DMS 273 treated with DMSO at 0.1 percent for 48 hours (cell line): ENCODE measurements around the gene DLG1.
"Not testable (repeated sequence)": the region's sequence is repeated elsewhere in the genome, so short reads cannot be mapped to it uniquely, and the experiment has no call there.

Experiments used
- DNase-seq: peaks from one replicate; lab custom pipeline; 2025; lab: John Stamatoyannopoulos, UW

Gene DLG1

GRCh38 chr3:197093871-197094270 lies 204.5 kb downstream of the DLG1 start:
- peak; percentile 35 for DNase-seq

GRCh38 chr3:197088370-197088769 lies 210.0 kb downstream of the DLG1 start:
- DNase-seq: no peak

- DNase-seq: no peak
These were observed 213.3 kb downstream of the DLG1 start for GRCh38 chr3:197085137-197085536.

- DNase-seq: no peak
These were observed 214.9 kb downstream of the DLG1 start for GRCh38 chr3:197083486-197083885.

DNA sequence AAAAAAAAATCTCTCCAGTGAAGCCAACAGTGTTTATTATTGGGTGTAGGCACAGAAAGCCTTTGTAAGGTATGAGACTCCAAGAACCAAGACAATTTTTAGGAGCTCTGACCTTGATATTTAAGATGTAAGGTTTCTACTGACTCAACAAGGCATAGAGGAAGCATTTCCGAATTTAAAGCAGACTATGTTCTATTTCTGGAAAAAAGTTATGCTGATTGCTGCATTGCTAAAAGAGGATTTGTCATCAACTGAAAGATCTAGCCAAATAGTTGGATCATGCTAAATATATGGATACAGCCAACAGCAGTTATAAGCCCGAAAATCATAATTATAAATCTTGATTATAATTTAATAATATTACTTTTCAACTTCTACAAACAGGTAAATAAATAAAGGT lies 215.5 kb downstream of the DLG1 start:
- DNase-seq: no peak

DNA sequence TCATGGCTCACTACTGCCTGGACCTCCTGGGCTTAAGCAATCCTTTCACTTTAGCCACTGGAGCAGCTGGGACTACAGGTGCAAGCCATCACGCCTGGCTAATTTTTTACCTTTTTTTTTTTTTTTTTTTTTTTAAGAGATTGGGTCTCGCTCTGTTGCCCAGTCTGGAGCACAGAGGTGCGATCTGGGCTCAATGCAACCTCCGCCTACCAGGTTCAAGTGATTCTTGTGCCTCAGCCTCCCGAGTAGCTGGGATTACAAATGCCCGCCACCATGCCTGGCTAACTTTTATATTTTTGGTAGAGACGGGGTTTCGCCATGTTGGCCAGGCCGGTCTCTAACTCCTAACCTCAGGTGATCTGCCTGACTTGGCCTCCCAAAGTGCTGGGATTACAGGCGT lies 218.1 kb downstream of the DLG1 start:
- no peak for DNase-seq

GRCh38 chr3:197076415-197076814 lies 222.0 kb downstream of the DLG1 start:
- DNase-seq: no peak

- no peak for DNase-seq
These were observed 230.3 kb downstream of the DLG1 start for GRCh38 chr3:197068077-197068476.

DNA sequence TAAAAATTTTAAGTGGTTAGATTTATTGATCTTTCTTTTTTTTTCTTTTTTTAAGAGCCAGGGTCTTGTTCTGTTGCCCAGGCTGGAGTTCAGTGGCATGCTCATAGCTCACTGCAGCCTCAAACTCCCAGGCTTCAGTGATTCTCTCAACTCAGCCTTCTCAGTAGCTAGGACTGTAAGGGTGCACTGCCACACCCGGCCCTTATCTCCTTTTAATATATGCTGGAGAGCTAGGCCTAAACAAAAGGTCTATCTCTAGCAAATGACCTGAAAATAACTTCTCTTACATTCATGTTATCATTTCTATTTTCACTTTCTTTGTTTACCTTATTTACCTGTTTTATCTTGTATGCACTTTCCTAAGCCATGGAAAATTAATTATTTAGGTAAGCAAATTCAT lies 233.6 kb downstream of the DLG1 start:
- no peak for DNase-seq

DNA sequence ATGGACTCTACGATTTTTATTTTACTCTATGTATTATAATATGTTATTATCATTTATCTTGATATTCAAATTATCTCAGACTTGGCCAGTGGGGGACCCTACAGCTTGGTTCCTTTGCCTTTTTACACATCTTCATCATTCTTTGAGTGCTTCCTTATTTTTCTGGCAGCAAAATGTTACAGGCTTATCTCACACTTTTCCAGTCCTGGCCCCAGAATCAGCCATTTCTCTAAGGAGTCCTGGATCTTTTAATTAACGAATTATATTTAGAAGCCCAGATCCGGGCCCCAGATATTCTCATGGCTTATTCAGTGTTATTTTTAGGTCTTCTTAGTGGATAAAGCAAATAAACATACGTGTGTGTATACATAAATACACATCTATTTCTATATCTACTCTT lies 236.0 kb downstream of the DLG1 start:
- DNase-seq: no peak

- not testable (repeated sequence) for DNase-seq
These were observed 246.8 kb downstream of the DLG1 start for GRCh38 chr3:197051637-197052036.

DNA sequence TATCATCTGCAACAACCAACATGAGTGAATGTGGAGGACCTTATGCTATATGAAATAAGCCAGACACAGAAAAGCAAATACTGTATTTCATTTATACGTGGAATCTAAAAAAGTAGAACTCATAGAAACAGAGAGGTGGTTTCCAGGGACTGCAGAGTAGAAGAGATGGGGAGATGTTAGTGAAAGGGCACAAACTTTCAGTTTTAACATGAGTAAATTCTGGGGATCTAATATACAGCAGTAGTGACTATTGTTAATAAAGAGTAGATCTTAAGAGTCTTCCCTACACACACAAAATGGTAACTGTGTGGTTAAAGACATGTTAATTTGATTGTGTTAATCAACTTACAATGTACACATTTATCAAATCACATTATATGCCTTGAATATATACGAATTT lies 247.9 kb downstream of the DLG1 start:
- DNase-seq: no peak

DNA sequence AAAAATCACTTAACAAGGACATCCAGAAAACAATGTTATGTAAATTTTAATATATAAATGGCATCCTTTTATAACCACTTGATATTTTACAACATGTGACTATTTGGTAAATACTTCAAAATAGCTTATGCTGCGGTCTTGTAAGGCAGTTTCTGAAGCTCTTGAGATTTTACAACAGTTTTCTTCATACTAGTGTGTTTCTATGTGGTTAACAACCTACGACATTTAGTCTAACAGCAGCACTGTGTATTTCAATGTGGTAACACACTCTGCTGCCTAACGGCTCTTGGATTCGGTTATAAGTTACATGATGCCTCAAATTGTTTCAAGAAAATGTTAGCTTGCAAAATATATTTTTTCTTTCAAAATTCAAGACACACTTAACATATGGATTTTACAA lies 255.9 kb downstream of the DLG1 start:
- DNase-seq: no peak

DNA sequence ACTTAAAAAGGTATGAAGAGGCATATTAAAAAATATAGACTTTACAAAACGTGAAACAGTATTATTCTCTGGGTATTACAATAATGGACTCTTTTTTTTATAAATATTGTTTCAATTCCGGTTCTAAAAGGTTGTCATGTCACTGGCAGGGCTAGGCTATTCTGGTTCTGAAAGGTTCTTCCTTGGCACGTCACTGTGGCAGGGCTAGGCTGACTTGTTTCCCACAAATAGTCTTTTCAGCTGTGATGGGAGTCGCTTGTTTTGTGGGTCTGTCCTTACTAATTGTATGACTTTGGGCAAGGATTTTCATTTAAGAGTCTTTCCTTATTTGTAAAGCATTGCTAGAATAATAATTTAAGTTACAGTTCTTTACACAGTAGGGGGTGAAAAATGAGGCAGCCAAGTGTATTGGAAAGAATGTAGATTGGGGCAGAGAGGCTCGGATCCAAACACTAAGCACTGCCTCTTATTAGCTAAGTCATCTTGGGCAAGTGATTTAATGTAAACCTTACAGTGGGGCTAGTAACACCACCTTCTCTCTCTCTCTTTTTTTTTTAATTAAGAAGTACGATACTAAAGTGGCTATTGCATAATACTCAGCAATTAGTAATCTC lies 256.4 kb downstream of the DLG1 start:
- DNase-seq: no peak

DNA sequence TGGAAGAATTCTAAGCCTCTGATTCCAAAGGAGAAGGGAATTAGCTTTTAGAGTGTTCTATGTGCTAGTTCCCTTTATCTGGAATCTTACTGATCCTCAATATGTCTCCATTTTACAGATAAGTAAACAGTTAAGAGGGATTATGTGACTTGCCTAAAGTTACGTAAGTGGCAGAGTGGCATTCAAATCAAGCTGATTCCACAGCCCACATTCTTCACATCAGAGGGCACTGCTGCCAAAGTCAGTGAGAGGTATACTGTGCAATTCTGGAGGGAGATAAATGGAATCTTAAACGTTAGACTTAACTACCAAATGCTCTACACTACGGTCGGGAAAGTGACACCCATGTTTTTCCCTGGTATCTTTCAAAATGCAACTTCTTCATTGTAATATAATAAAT lies 257.8 kb downstream of the DLG1 start:
- DNase-seq: no peak

GRCh38 chr3:197038679-197039462 lies 259.5 kb downstream of the DLG1 start:
- no peak for DNase-seq

GRCh38 chr3:197035577-197035976 lies 262.8 kb downstream of the DLG1 start:
- no peak for DNase-seq

DNA sequence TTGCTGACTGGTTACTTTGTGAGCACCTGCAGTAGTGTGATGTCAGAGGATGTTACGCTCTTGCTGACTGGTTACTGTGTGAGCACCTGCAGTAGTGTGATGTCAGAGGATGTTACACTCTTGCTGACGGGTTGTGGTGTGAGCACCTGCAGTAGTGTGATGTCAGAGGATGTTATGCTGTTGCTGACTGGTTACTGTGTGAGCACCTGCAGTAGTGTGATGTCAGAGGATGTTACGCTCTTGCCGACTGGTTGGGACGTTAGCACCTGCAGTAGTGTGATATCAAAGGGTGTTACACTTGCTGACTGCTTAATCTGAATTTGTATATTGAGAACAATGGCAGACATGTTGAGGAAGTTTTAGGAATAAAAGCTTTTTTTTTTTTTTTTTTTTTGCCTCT lies 263.6 kb downstream of the DLG1 start:
- not testable (repeated sequence) for DNase-seq

GRCh38 chr3:197033764-197034163 lies 264.6 kb downstream of the DLG1 start:
- DNase-seq: not testable (repeated sequence)

GRCh38 chr3:197031315-197032285 lies 266.8 kb downstream of the DLG1 start:
- DNase-seq: no peak

- no peak for DNase-seq
These were observed 267.8 kb downstream of the DLG1 start for GRCh38 chr3:197030379-197031314.
